Common myeloid progenitor, CD34-positive (primary cell): Measurements from ENCODE around the gene NISCH.
"Not testable (repeated sequence)": the region's sequence is repeated elsewhere in the genome, so short reads cannot be mapped to it uniquely, and the experiment has no call there.

Experiments used
- CTCF ChIA-PET: fragments of 350-600 bp; sonication (Branson Sonifier 250); formaldehyde crosslinking; loops from one replicate; lab custom pipeline; 2021; ENCODE audit warnings: antibody characterized with exemption; lab: Charles Lee
- POLR2A ChIA-PET: fragments of 350-600 bp; sonication (Branson Sonifier 250); formaldehyde crosslinking; loops from one replicate; lab custom pipeline; 2021; ENCODE audit warnings: antibody characterized with exemption; lab: Charles Lee
- DNase-seq, 3 donors: peaks; one replicate each; pipeline versions ENCODE4 v3.0.0 to v3.0.0-alpha.2; 2013
- H3K27ac ChIP-seq, 2 experiments: 1 replicate in 1 of 2; 2 replicates in 1 of 2; pipeline ENCODE4 v1.7.0; 2013; ENCODE audit warnings: inconsistent platforms in 2 of 2, low read length in 2 of 2, mild to moderate bottlenecking in 2 of 2, low read depth in 1 of 2, moderate library complexity in 1 of 2; ENCODE audit not compliant: severe bottlenecking in 2 of 2, insufficient read depth in 1 of 2, poor library complexity in 1 of 2
- H3K27me3 ChIP-seq, 5 experiments: replicated peaks in 2 of 5; 1 replicate in 3 of 5; 2 replicates in 2 of 5; pipeline versions ENCODE4 v1.6.1 to v1.7.0; 2013; ENCODE audit warnings: low read length in 4 of 5, mild to moderate bottlenecking in 2 of 5, moderate library complexity in 2 of 5, inconsistent platforms in 1 of 5; ENCODE audit not compliant: insufficient read depth in 5 of 5, control insufficient read depth in 4 of 5
- H3K36me3 ChIP-seq, 4 experiments: 1 replicate in 2 of 4; 2 replicates in 2 of 4; pipeline versions ENCODE4 v1.6.1 to v1.7.0; 2013; ENCODE audit warnings: low read length in 3 of 4, control low read depth in 1 of 4, mild to moderate bottlenecking in 1 of 4; ENCODE audit not compliant: control insufficient read depth in 4 of 4, insufficient read depth in 4 of 4
- H3K4me1 ChIP-seq, 4 experiments: 1 replicate in 3 of 4; 2 replicates in 1 of 4; pipeline versions ENCODE4 v1.6.1 to v1.7.1; 2013; ENCODE audit warnings: low read length in 3 of 4, mild to moderate bottlenecking in 3 of 4, control low read depth in 1 of 4, inconsistent platforms in 1 of 4, moderate library complexity in 1 of 4; ENCODE audit not compliant: control insufficient read depth in 4 of 4, insufficient read depth in 4 of 4; ENCODE audit errors: control extremely low read depth in 1 of 4
- H3K4me3 ChIP-seq, 7 experiments: 1 replicate in 4 of 7; 2 replicates in 3 of 7; pipeline versions ENCODE4 v1.5.1 to v1.7.0; 2013; ENCODE audit warnings: mild to moderate bottlenecking in 7 of 7, low read length in 6 of 7, moderate library complexity in 6 of 7, inconsistent platforms in 2 of 7, low read depth in 2 of 7, control low read depth in 1 of 7; ENCODE audit not compliant: insufficient read depth in 4 of 7, control insufficient read depth in 1 of 7; ENCODE audit errors: extremely low read depth in 1 of 7
- H3K9me3 ChIP-seq, 5 experiments: 1 replicate in 4 of 5; 2 replicates in 1 of 5; pipeline versions ENCODE4 v1.6.1 to v1.7.1; 2013; ENCODE audit warnings: low read length in 4 of 5, mild to moderate bottlenecking in 2 of 5, inconsistent platforms in 1 of 5, low read depth in 1 of 5, moderate library complexity in 1 of 5; ENCODE audit not compliant: control insufficient read depth in 4 of 5, insufficient read depth in 2 of 5; ENCODE audit errors: control extremely low read depth in 1 of 5
- WGBS: methylation state at CpG from one replicate; pipeline ENCODE4 v1.1.5; 2013; ENCODE audit not compliant: insufficient coverage; 5-methylcytosine and 5-hydroxymethylcytosine counted together

The NISCH gene

DNA sequence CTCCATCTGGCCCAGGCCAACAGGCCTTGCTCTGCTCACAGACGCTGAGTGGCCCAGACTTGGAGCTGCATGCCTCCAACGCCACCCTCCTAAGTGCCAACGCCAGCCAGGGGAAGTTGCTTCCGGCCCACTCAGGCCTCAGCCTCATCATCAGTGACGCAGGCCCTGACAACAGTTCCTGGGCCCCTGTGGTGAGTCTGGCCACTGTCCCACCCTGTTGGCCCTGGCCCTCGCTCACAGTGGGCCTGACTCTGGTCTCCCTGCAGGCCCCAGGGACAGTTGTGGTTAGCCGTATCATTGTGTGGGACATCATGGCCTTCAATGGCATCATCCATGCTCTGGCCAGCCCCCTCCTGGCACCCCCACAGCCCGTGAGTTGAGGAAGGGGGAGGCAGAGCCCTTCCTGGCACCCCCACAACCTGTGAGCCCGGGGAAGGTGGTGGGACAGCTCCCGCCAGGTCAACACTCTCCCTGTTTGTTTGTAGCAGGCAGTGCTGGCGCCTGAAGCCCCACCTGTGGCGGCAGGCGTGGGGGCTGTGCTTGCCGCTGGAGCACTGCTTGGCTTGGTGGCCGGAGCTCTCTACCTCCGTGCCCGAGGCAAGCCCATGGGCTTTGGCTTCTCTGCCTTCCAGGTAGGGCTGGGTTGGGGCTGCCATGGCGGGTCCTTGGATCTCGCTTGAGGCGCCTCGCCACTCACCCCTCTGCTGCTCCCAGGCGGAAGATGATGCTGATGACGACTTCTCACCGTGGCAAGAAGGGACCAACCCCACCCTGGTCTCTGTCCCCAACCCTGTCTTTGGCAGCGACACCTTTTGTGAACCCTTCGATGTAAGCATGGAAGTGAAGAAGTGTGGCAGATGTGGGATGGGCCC lies 68.2 kb downstream of the NISCH start:
- no peaks in the 10 kb centered on the region for H3K27me3 ChIP-seq
- no peak overlapping the region for H3K27ac ChIP-seq
- DNase-seq, result no peak
- no peak overlapping the region for H3K4me3 ChIP-seq
- ChIA-PET CTCF (interaction anchor here (0.8 to 1.0 kb wide), 2 partner anchors 77 to 139 kb away, joined by 3 read pairs; no protein-coding TSS in a partner anchor), POLR2A (no interaction called here)
- WGBS, result 97% methylated on average over 19 of the region's 26 CpGs
- peaks cover 11 to 94% (median 33%) of the 10 kb centered on the region in 4 experiments for H3K36me3 ChIP-seq
- no peaks in the 10 kb centered on the region for H3K4me1 ChIP-seq
- H3K9me3 ChIP-seq, result no peaks in the 10 kb centered on the region

DNA sequence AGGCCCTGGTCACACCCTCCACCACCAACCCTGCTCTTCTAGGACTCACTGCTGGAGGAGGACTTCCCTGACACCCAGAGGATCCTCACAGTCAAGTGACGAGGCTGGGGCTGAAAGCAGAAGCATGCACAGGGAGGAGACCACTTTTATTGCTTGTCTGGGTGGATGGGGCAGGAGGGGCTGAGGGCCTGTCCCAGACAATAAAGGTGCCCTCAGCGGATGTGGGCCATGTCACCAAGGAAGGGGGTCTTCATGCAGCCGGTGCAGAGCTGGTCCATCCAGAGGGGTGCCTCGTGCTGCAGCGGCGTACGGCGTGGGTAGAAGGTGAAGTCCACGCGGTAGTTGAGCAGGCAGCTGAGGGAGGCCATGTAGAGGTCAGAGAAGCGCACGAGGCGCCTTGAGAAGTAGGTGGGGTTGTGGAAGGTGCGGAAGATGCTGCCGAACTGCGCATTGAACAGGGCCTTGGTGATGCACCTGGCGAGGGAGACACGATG lies 68.9 kb downstream of the NISCH start:
- H3K27me3 ChIP-seq, result no peaks in the 10 kb centered on the region
- ChIA-PET CTCF (no interaction called here), POLR2A (no interaction called here)
- WGBS, result 94% methylated on average over 13 of the region's 18 CpGs
- H3K4me3 ChIP-seq, result no peak overlapping the region
- DNase-seq, result no peak
- no peaks in the 10 kb centered on the region for H3K4me1 ChIP-seq
- H3K36me3 ChIP-seq, result peaks cover 12 to 96% (median 38%) of the 10 kb centered on the region in 4 experiments
- H3K9me3 ChIP-seq, result no peaks in the 10 kb centered on the region
- no peak overlapping the region for H3K27ac ChIP-seq

DNA sequence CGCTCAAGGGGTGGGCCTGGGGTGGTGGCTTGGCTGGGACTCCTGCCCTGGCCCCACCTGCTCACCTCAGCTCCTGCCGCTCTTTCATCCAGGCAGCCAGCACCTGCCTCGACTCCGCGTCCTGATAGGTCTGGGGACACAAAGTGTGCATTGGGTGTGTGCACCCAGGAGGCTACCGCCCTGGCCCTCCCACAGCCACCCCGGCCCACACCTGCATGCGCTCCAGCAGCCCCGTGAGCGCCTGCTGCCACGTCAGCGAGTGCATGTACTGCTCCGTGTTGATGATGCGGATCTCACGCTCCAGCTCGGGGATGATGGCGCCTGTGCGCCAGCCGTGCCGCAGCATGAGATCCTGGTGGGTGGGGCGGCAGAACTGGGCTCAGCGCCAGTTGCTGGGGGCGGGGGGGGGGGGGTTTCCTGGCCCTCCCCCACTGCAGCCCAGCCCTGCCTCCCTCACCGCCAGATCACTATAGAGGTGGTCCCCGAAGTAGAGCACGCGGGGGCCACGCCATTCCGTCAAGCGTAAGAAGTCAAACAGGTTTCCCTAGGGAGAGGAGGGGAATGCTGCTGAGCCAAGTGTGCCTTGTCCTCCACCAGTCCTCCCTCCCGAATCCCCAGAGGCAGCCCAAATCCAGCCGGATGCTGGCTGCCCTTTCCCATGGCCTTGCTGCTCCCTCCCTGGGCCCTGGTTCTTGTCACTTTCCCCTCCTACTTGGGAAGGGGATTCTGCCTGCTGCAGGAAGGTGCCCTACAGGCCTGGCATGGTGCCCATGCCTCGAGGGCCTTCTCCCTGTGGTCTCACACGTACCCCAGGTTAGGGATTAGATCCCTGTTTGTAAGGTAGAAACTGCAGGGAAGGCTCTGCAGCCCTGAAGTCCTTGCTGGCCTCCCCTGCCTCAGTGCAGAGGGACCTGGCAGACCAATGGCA lies 69.6 kb downstream of the NISCH start:
- ChIA-PET POLR2A (no interaction called here), CTCF (no interaction called here)
- peaks cover 12 to 93% (median 38%) of the 10 kb centered on the region in 4 experiments for H3K36me3 ChIP-seq
- no peaks in the 10 kb centered on the region for H3K9me3 ChIP-seq
- 94% methylated on average over 28 of the region's 34 CpGs for WGBS
- DNase-seq, result no peak
- H3K4me1 ChIP-seq, result peaks cover 0 to under 1% (median 0%) of the 10 kb centered on the region in 4 experiments
- H3K4me3 ChIP-seq, result no peak overlapping the region
- H3K27ac ChIP-seq, result no peak overlapping the region
- H3K27me3 ChIP-seq, result no peaks in the 10 kb centered on the region

DNA sequence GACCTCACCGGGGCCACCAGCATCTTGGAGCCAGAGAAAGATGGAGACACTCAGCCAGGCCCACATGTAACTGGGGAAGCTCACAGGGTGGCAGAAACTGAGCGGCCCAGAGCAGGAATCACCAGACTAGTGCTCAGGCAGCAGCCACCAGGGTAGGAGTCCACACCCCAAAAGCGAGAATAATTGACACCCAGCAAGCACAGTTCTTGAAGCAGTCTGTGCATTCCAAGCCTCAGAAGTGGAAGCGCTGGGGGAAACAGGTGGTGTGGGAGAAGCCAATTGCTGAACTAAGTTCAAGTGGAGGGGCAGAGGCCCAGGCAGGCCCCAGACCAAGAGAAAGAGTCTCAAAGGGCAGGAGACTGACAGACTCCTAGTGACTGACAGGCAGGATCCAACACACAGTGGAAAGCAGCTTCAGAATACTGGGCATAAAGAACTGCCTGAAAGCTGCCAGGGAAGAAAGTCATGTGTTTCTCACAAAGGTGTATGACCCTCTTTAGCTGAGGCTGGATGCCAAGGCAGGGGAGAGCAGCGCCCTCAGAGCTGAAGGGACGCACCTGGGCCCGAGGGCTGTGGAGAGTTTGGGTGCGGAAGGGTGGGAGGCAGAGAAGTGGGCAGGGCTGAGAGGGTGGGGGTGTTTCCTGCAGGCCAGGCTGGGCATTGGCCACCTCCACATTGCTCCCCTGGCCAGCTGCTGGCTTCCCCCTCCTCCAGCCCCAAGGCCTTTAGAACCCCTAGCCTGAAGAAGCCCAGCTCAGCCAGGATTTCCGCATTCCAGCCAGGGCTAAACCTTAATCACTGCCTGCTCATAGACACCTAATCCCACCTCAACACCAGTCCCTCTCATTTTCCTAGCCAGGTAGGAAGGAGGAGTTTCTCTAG lies 70.5 kb downstream of the NISCH start:
- no peak overlapping the region for H3K4me3 ChIP-seq
- POLR2A ChIA-PET, result no interaction called here
- peaks cover 10 to 90% (median 38%) of the 10 kb centered on the region in 4 experiments for H3K36me3 ChIP-seq
- no peaks in the 10 kb centered on the region for H3K27me3 ChIP-seq
- CTCF ChIA-PET, result interaction anchor here (1.5 kb wide), 1 partner anchor 27 kb away, joined by 3 read pairs; no protein-coding TSS in a partner anchor
- WGBS, result 87% methylated on average over 6 of the region's 9 CpGs
- no peaks in the 10 kb centered on the region for H3K9me3 ChIP-seq
- peaks cover 0 to 6% (median 2%) of the 10 kb centered on the region in 4 experiments for H3K4me1 ChIP-seq
- no peak for DNase-seq
- no peak overlapping the region for H3K27ac ChIP-seq

DNA sequence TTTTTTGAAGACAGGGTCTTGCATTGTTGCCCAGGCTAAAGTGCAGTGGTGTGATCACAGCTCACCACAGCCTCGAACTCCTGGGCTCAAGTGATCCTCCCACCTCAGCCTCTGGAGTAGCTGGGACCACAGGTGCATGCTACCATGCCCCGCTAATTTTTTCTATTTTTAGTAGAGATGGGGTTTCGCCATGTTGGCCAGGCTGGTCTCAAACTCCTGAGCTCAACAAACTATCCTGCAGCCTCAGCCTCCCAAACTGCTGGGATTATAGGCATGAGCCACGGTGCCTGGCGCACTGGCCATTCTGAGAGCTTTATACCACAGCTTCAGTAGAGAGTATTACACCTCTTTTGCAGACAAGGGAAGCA lies 71.3 kb downstream of the NISCH start:
- H3K27me3 ChIP-seq, H3K4me3 ChIP-seq, POLR2A ChIA-PET, H3K9me3 ChIP-seq, DNase-seq, H3K27ac ChIP-seq: not testable (repeated sequence)
- peaks cover 10 to 85% (median 38%) of the 10 kb centered on the region in 4 experiments for H3K36me3 ChIP-seq
- peaks cover 0 to 14% (median 5%) of the 10 kb centered on the region in 4 experiments for H3K4me1 ChIP-seq
- WGBS, result 96% methylated on average over 4 of the region's 5 CpGs
- CTCF ChIA-PET, result interaction anchor here (1.1 to 1.7 kb wide), 3 partner anchors 22 to 56 kb away, joined by 3 to 5 read pairs (median 3); no protein-coding TSS in a partner anchor

DNA sequence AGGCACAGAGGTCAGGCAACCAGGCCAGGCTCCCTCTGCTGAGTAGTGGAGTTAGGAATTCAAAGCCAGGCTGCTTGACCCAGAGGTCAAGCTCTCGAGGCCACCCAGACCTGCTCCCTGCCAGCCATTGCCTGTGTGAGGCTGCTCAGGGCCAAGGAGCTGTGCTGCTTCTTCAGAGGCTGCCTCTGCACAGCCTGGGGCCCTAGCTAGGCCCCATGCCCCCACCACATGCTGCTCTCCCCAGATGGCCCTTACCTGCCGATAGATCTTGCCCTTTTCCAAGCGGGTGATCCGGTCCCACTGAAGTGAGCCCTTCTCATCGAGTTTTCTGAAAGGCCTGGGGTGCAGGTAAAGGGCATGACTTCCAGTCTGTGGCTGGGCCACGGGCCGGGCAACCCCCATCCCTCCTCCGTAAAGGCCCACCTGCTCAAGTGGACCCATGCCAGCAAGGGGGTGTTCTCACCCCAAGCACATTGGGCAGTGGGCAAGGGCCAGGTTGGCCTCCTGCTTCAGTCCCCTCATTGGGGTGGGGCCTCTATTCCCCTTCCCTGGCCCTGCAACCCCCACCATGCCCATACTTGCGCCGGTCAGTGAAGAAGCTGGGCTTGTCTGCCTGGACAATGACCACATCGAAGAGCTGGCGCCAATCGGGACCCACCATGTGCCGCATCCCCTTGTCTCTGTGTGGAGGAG lies 71.8 kb downstream of the NISCH start:
- ChIA-PET CTCF (interaction anchor here (1.1 to 1.7 kb wide), 3 partner anchors 23 to 56 kb away, joined by 3 to 5 read pairs (median 3); no protein-coding TSS in a partner anchor), POLR2A (interaction anchor here (1.2 kb wide), 1 partner anchor 16 kb away, joined by 5 read pairs; no protein-coding TSS in a partner anchor)
- WGBS, result 100% methylated on average over 12 of the region's 14 CpGs
- Histone ChIP-seq H3K9me3 (no peaks in the 10 kb centered on the region), H3K4me3 (no peak overlapping the region), H3K27ac (no peak overlapping the region), H3K36me3 (peaks cover 10 to 80% (median 38%) of the 10 kb centered on the region in 4 experiments), H3K4me1 (peaks cover under 1 to 19% (median 10%) of the 10 kb centered on the region in 4 experiments), H3K27me3 (no peaks in the 10 kb centered on the region)
- no peak for DNase-seq
